GM12878 (cell line): ENCODE data around the gene DYTN. TPM values are rescaled to one million over a fixed set of nuclear protein-coding genes. Genes with fewer than 3 reads are reported as not detected.

ENCODE experiments used
- ATAC-seq: fragments of 200-7000 bp; cut with Tn5 transposase; 3 replicates; pipeline ENCODE4 v1.9.1; 2020; ENCODE audit warnings: mild to moderate bottlenecking, moderate library complexity
- BruUV-seq: library from RNA; stranded (reverse); fragments of 400-500 nt; replicated peaks from 2 replicates; lab custom pipeline; 2021; lab: Mats Ljungman, UMichigan
- CTCF ChIA-PET: fragments of 300-600 bp; sonication (Branson Sonifier 250); formaldehyde crosslinking; extraction: SDS; loops from one replicate; lab custom pipeline; 2021; ENCODE audit warnings: inconsistent platforms; lab: Yijun Ruan, JAX
- POLR2A ChIA-PET: fragments of 350-600 bp; formaldehyde crosslinking; extraction: SDS; loops from one replicate; lab custom pipeline; 2021; ENCODE audit warnings: inconsistent platforms; lab: Charles Lee
- RAD21 ChIA-PET: fragments of 300-600 bp; sonication (Branson Sonifier 250); formaldehyde crosslinking; loops from one replicate; lab custom pipeline; 2023; ENCODE audit warnings: antibody characterized with exemption; ENCODE audit not compliant: unreplicated experiment; lab: Charles Lee
- SMC1A ChIA-PET: fragments of 300-600 bp; sonication (Branson Sonifier 250); formaldehyde crosslinking; loops from one replicate; lab custom pipeline; 2023; ENCODE audit not compliant: unreplicated experiment, uncharacterized antibody; lab: Charles Lee
- DNase-seq: peaks from one replicate; pipeline ENCODE4 v3.0.0-alpha.2; 2011; ENCODE audit warnings: low read depth, low spot score
- FAIRE-seq: peaks from 3 replicates; lab custom pipeline; 2011; peaks lifted over from hg19 to GRCh38; lab: Jason Lieb, UNC
- H2AFZ ChIP-seq: 2 replicates; pipeline ENCODE4 v1.6.0; 2011; ENCODE audit warnings: low read depth, low read length, control low read depth; ENCODE audit not compliant: control insufficient read depth
- H3K27ac ChIP-seq: 2 replicates; pipeline ENCODE4 v1.5.1; 2011; ENCODE audit warnings: control low read depth; ENCODE audit not compliant: control insufficient read depth, insufficient read depth
- H3K27me3 ChIP-seq, 2 experiments: replicated peaks in 1 of 2; 2 replicates each; pipeline versions ENCODE4 v1.6.0 to v1.6.1; 2011; ENCODE audit warnings: low read length in 1 of 2; ENCODE audit not compliant: control insufficient read depth in 2 of 2, insufficient read depth in 2 of 2
- H3K36me3 ChIP-seq, 2 experiments: 2 replicates each; pipeline ENCODE4 v1.5.1; 2011; ENCODE audit warnings: low read length in 1 of 2; ENCODE audit not compliant: control insufficient read depth in 2 of 2, insufficient read depth in 2 of 2
- H3K4me1 ChIP-seq: 2 replicates; pipeline ENCODE4 v1.6.1; 2011; ENCODE audit warnings: mild to moderate bottlenecking, low read length, moderate library complexity, mixed read lengths; ENCODE audit not compliant: control insufficient read depth, insufficient read depth
- H3K4me2 ChIP-seq: 2 replicates; pipeline ENCODE4 v1.6.0; 2011; ENCODE audit warnings: control low read depth; ENCODE audit not compliant: control insufficient read depth, insufficient read depth
- H3K4me3 ChIP-seq: fragments of 200-600 bp; sonication (generic); 2 replicates; pipeline ENCODE4 v1.5.1; 2016
- H3K79me2 ChIP-seq: 2 replicates; pipeline ENCODE4 v1.6.0; 2011; ENCODE audit warnings: low read length; ENCODE audit not compliant: control insufficient read depth, insufficient read depth
- H3K9ac ChIP-seq: 2 replicates; pipeline ENCODE4 v1.8.0; 2011; ENCODE audit warnings: low read length, control low read depth, mixed read lengths; ENCODE audit not compliant: control insufficient read depth, insufficient read depth
- H3K9me3 ChIP-seq: replicated peaks from 3 replicates; pipeline ENCODE4 v1.5.1; 2011; ENCODE audit warnings: mild to moderate bottlenecking, low read length; ENCODE audit not compliant: control insufficient read depth, insufficient read depth
- H4K20me1 ChIP-seq: 2 replicates; pipeline ENCODE4 v1.6.0; 2011; ENCODE audit not compliant: control insufficient read depth, insufficient read depth
- CBX5 ChIP-seq: sonication (generic); IDR thresholded peaks from 2 replicates; pipeline ENCODE4 v1.6.1; 2016; ENCODE audit warnings: low read depth, moderate library complexity, mild to moderate bottlenecking, inconsistent platforms
- CTCF ChIP-seq, 3 experiments: IDR thresholded peaks in 2 of 3; conservative IDR thresholded peaks in 1 of 3; 2 replicates each; pipeline ENCODE4 v1.5.1; 2011; ENCODE audit warnings: low read depth in 3 of 3, low read length in 3 of 3, mild to moderate bottlenecking in 3 of 3, control low read depth in 2 of 3, moderate library complexity in 2 of 3, inconsistent platforms in 1 of 3, mixed read lengths in 1 of 3; ENCODE audit not compliant: control insufficient read depth in 2 of 3, insufficient read depth in 1 of 3; ENCODE audit errors: extremely low read depth in 1 of 3
- DPF2 ChIP-seq: fragments of 450-650 bp; IDR thresholded peaks from 2 replicates; pipeline ENCODE4 v1.6.1; 2017; ENCODE audit warnings: mild to moderate bottlenecking
- IKZF2 ChIP-seq, 2 experiments: fragments of 450-650 bp; IDR thresholded peaks; 2 replicates each; pipeline ENCODE4 v1.6.1; 2017; ENCODE audit warnings: mild to moderate bottlenecking in 2 of 2, moderate library complexity in 2 of 2
- NFIC ChIP-seq: IDR thresholded peaks from 2 replicates; pipeline ENCODE4 v1.6.1; 2012; ENCODE audit warnings: low read depth, mild to moderate bottlenecking, inconsistent platforms, low read length, moderate library complexity
- PML ChIP-seq: IDR thresholded peaks from 2 replicates; pipeline ENCODE4 v1.6.1; 2012; ENCODE audit warnings: low read length, inconsistent platforms
- RCOR1 ChIP-seq: conservative IDR thresholded peaks from 2 replicates; pipeline ENCODE4 v1.6.1; 2012; ENCODE audit warnings: low read depth, low read length, improper control_type of control experiment
- TBL1XR1 ChIP-seq: IDR thresholded peaks from 2 replicates; pipeline ENCODE4 v1.6.1; 2012; ENCODE audit warnings: low read depth, low read length, improper control_type of control experiment
- TCF3 ChIP-seq: IDR thresholded peaks from 2 replicates; pipeline ENCODE4 v1.6.1; 2012; ENCODE audit warnings: low read depth, mild to moderate bottlenecking, low read length, borderline replicate concordance; ENCODE audit not compliant: insufficient read depth
- ZNF384 ChIP-seq: IDR thresholded peaks from 2 replicates; pipeline ENCODE4 v1.6.1; 2012; ENCODE audit warnings: low read depth, mild to moderate bottlenecking, low read length, improper control_type of control experiment, borderline replicate concordance
- ZNF622 ChIP-seq: fragments of 450-650 bp; IDR thresholded peaks from 2 replicates; pipeline ENCODE4 v1.6.1; 2017; ENCODE audit warnings: mild to moderate bottlenecking, inconsistent platforms
- WGBS: methylation state at CpG from one replicate; pipeline ENCODE4 v1.1.6; 2016; ENCODE audit warnings: low lambda C conversion rate; ENCODE audit not compliant: insufficient replicate concordance, insufficient coverage; ENCODE audit errors: missing lambda C conversion rate; 5-methylcytosine and 5-hydroxymethylcytosine counted together
- in situ Hi-C: fragments of 300-500 bp; cut with MboI; formaldehyde crosslinking; loops from 9 replicates; pipeline ENCODE4 v1.14.3; 2018; ENCODE audit warnings: mixed read lengths
- intact Hi-C: fragments of 100-400 bp; cut with micrococcal nuclease; formaldehyde crosslinking; loops from one replicate; pipeline ENCODE4 v1.14.2; 2022; ENCODE audit not compliant: unreplicated experiment
- polyA plus RNA-seq, 11 experiments: library from polyadenylated mRNA; depleted of rRNA in 4 of 11; unstranded in 6 of 11; stranded (reverse) in 5 of 11; fragments of >200 nt; fragmentation: Nextera tagmentation in 4 of 11; fragmentation: Illumina TruSeq in 1 of 11; extraction: Ambion mirVana in 4 of 11; extraction: Trizol in 1 of 11; gene quantifications; 1 replicate in 1 of 11; 2 replicates in 10 of 11; pipeline versions ENCODE4 v1.2.1 to v1.2.3, GENCODE V29; 2011 to 2016; ENCODE audit warnings: inconsistent platforms in 2 of 11, missing spikeins in 2 of 11, low read depth in 1 of 11
- total RNA-seq, 4 experiments: library from RNA; depleted of rRNA in 3 of 4; stranded (reverse); fragments of >200 nt in 3 of 4; fragmentation: Illumina TruSeq in 1 of 4; extraction: Trizol in 1 of 4; gene quantifications; 2 replicates each; pipeline versions ENCODE4 v1.2.1 to v1.2.3, GENCODE V29; 2013 to 2021
- TF ChIP-seq, protein P1 (sequence below): fragments of 450-650 bp; formaldehyde crosslinking; IDR thresholded peaks from 2 replicates; pipeline ENCODE4 v1.5.0; 2022; ENCODE audit warnings: mild to moderate bottlenecking, missing genetic modification characterization
- TF ChIP-seq, protein P2 (sequence below): IDR thresholded peaks from 2 replicates; pipeline ENCODE4 v1.6.1; 2011; ENCODE audit warnings: borderline replicate concordance, low read depth, mild to moderate bottlenecking, moderate library complexity, mixed read lengths, low read length; ENCODE audit not compliant: insufficient read depth; ENCODE audit errors: extremely low read length

DYTN gene
- total and polyA plus RNA-seq, 10 of the 15 experiments (the other 5 are each of a cell fraction or from before 2014, with no cell fraction given): 0.02 to 0.32 (median 0.09) TPM; not detected in 3

DNA sequence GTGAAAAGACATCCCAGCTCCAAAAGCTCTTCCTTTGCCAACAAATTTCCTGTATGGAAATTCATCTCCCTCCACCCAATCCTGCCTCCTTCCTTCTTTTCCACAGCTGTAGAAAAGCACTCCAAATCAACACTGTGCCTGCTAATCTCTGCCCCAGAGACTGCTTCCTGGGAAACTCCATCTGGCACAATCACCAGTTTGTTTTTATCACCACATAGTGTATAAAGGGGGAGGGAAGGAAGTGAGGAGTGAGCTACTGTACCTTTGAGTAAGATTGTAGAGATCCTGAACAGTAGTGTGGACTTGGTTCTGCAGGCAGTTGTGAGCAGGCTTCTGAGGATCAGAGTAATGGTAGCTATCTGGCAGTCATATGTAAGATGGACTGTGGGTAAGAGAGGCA, 90.6 kb downstream of the DYTN start (continued):
- TF ChIP-seq, protein P1, sequence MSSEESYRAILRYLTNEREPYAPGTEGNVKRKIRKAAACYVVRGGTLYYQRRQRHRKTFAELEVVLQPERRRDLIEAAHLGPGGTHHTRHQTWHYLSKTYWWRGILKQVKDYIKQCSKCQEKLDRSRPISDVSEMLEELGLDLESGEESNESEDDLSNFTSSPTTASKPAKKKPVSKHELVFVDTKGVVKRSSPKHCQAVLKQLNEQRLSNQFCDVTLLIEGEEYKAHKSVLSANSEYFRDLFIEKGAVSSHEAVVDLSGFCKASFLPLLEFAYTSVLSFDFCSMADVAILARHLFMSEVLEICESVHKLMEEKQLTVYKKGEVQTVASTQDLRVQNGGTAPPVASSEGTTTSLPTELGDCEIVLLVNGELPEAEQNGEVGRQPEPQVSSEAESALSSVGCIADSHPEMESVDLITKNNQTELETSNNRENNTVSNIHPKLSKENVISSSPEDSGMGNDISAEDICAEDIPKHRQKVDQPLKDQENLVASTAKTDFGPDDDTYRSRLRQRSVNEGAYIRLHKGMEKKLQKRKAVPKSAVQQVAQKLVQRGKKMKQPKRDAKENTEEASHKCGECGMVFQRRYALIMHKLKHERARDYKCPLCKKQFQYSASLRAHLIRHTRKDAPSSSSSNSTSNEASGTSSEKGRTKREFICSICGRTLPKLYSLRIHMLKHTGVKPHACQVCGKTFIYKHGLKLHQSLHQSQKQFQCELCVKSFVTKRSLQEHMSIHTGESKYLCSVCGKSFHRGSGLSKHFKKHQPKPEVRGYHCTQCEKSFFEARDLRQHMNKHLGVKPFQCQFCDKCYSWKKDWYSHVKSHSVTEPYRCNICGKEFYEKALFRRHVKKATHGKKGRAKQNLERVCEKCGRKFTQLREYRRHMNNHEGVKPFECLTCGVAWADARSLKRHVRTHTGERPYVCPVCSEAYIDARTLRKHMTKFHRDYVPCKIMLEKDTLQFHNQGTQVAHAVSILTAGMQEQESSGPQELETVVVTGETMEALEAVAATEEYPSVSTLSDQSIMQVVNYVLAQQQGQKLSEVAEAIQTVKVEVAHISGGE: no peak
- TF ChIP-seq TCF3: no peak
- TF ChIP-seq CTCF (IDR thresholded peaks at IDR 0.05 in 2 of 3, conservative IDR thresholded peaks at IDR 0.05 in 1 of 3; ENCODE audit: control insufficient read depth in 2 of 3, extremely low read depth in 1 of 3, insufficient read depth in 1 of 3, low read depth in 3 of 3, low read length in 3 of 3): no peak
- no peak for TF ChIP-seq PML
- TF ChIP-seq CBX5: no peak

DNA sequence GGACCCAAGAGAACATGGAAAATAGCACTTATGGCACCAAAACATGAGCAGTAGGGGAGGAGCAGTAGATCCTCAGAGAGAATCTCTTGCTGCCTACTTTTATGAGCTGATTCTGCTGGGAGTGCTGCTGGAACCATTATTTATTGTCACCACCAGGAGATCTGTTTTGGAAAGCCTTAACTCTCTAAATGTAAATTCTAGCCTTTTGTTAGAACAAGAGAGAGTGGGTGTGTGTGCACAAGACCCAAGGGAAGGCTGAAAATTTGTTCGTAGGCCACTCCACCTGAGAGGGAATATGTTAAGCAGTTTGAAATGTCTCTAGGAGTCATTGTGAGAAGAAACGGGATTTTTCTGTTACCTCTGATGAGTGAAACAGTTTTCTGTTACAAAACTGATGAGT, 92.1 kb downstream of the DYTN start:
- no peaks in the 10 kb centered on the region for H3K79me2 ChIP-seq
- no peak overlapping the region for H3K27ac ChIP-seq
- no peak overlapping the region for H2AFZ ChIP-seq
- no peaks in the 10 kb centered on the region for H4K20me1 ChIP-seq
- H3K36me3 ChIP-seq: no peaks in the 10 kb centered on the region
- ChIA-PET RAD21 (no interaction called here), CTCF (interaction anchor here (0.6 to 1.3 kb wide), 3 partner anchors 11 to 234 kb away, joined by 3 read pairs; no protein-coding TSS in a partner anchor), SMC1A (interaction anchor here (1.3 to 1.4 kb wide), 2 partner anchors 8 to 11 kb away, joined by 3 to 4 read pairs; no protein-coding TSS in a partner anchor), POLR2A (no interaction called here)
- BruUV-seq: no TSS peak
- FAIRE-seq (no peak), DNase-seq (no peak), ATAC-seq (no peak)
- in situ Hi-C loops (no loop called here), intact Hi-C loops (no loop called here)
- H3K4me2 ChIP-seq: no peak overlapping the region
- H3K27me3 ChIP-seq: no peaks in the 10 kb centered on the region; a peak in 2 of 4 replicates
- H3K4me1 ChIP-seq: no peaks in the 10 kb centered on the region
- no peak overlapping the region for H3K4me3 ChIP-seq
- 4% methylated on average over 2 of the region's 2 CpGs for WGBS
- no peak overlapping the region for H3K9ac ChIP-seq
- no peaks in the 10 kb centered on the region for H3K9me3 ChIP-seq
- TF ChIP-seq ZNF384: no peak
- TF ChIP-seq, protein P2, sequence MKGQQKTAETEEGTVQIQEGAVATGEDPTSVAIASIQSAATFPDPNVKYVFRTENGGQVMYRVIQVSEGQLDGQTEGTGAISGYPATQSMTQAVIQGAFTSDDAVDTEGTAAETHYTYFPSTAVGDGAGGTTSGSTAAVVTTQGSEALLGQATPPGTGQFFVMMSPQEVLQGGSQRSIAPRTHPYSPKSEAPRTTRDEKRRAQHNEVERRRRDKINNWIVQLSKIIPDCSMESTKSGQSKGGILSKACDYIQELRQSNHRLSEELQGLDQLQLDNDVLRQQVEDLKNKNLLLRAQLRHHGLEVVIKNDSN: no peak
- no peak for TF ChIP-seq DPF2
- no peak for TF ChIP-seq TBL1XR1
- no peak for TF ChIP-seq IKZF2 (IDR thresholded peaks at IDR 0.05)
- TF ChIP-seq NFIC: no peak
- no peak for TF ChIP-seq RCOR1
- no peak for TF ChIP-seq ZNF622
